ENCODE data around the gene HPGD.
"Not testable (repeated sequence)": the region's sequence is repeated elsewhere in the genome, so short reads cannot be mapped to it uniquely, and the experiment has no call there.

HPGD gene

GRCh38 chr4:174524242-174524641 is 2.0 kb upstream of the HPGD start:
- DNase-seq, result no peak

- peak in 1 of 2 experiments; percentile 20 for DNase-seq
Measured at GRCh38 chr4:174523025-174523693, 871 bp upstream of the HPGD start.

GRCh38 chr4:174521800-174522182 is 497 bp downstream of the HPGD start:
- DNase-seq, result peak; percentile 33 to 67

- DNase-seq, result no peak
Measured at GRCh38 chr4:174520660-174521059, 1.6 kb downstream of the HPGD start.

- no peak for DNase-seq
Measured at GRCh38 chr4:174517502-174518445, 4.5 kb downstream of the HPGD start.

GRCh38 chr4:174516794-174517193 is 5.5 kb downstream of the HPGD start:
- DNase-seq, result no peak

- DNase-seq, result no peak
Measured at GRCh38 chr4:174516345-174516744, 5.9 kb downstream of the HPGD start.

- no peak for DNase-seq
Measured at GRCh38 chr4:174512745-174513144, 9.5 kb downstream of the HPGD start.

GRCh38 chr4:174505892-174506291 is 16.4 kb downstream of the HPGD start:
- DNase-seq, result no peak

GRCh38 chr4:174505007-174505406 is 17.3 kb downstream of the HPGD start:
- no peak for DNase-seq

GRCh38 chr4:174503079-174503715 is 19.1 kb downstream of the HPGD start:
- DNase-seq, result no peak

GRCh38 chr4:174496631-174497432 is 25.5 kb downstream of the HPGD start:
- no peak for DNase-seq

- DNase-seq, result no peak
Measured at GRCh38 chr4:174495626-174496025, 26.7 kb downstream of the HPGD start.

- DNase-seq, result no peak
Measured at GRCh38 chr4:174494726-174495125, 27.6 kb downstream of the HPGD start.

- DNase-seq, result no peak
Measured at GRCh38 chr4:174494146-174494545, 28.1 kb downstream of the HPGD start.

GRCh38 chr4:174490451-174490961 is 31.8 kb downstream of the HPGD start:
- DNase-seq, result no peak

- DNase-seq, result not testable (repeated sequence)
Measured at GRCh38 chr4:174488368-174488767, 33.9 kb downstream of the HPGD start.

GRCh38 chr4:174485025-174485424 is 37.3 kb downstream of the HPGD start:
- DNase-seq, result no peak

GRCh38 chr4:174483792-174484191 is 38.5 kb downstream of the HPGD start:
- DNase-seq, result no peak

- DNase-seq, result no peak
Measured at GRCh38 chr4:174479140-174479539, 43.1 kb downstream of the HPGD start.

- no peak for DNase-seq
Measured at GRCh38 chr4:174475528-174475927, 46.8 kb downstream of the HPGD start.

GRCh38 chr4:174474457-174475075 is 47.7 kb downstream of the HPGD start:
- DNase-seq, result peak in 1 of 2 experiments; percentile 5

All from NCI-H526 (cell line).